Ramos (cell line): ENCODE results near the gene FIBP.

Experiments
- in situ Hi-C: fragments of 300-500 bp; cut with MboI; formaldehyde crosslinking; loops from one replicate; pipeline ENCODE4 v1.14.3; 2022; ENCODE audit warnings: low sequenced_read_pairs; ENCODE audit not compliant: unreplicated experiment

The FIBP gene

GRCh38 chr11:65915821-65916251 lies 27.6 kb upstream of the FIBP start:
- in situ Hi-C loops = no loop called here

GRCh38 chr11:65915101-65915820 lies 27.0 kb upstream of the FIBP start:
- in situ Hi-C loops = no loop called here

- in situ Hi-C loops = no loop called here
These were observed 24.6 kb upstream of the FIBP start for GRCh38 chr11:65912845-65913244.

- in situ Hi-C loops = no loop called here
These were observed 23.7 kb upstream of the FIBP start for GRCh38 chr11:65911682-65912568.

GRCh38 chr11:65907878-65908277 lies 19.6 kb upstream of the FIBP start:
- in situ Hi-C loops = no loop called here

GRCh38 chr11:65906602-65907001 lies 18.3 kb upstream of the FIBP start:
- in situ Hi-C loops = no loop called here

- in situ Hi-C loops = no loop called here
These were observed 15.4 kb upstream of the FIBP start for GRCh38 chr11:65903715-65904114.

GRCh38 chr11:65903068-65903481 lies 14.8 kb upstream of the FIBP start:
- in situ Hi-C loops = no loop called here

- in situ Hi-C loops = no loop called here
These were observed 12.6 kb upstream of the FIBP start for GRCh38 chr11:65900899-65901180.

- in situ Hi-C loops = no loop called here
These were observed 12.0 kb upstream of the FIBP start, which contains the start of gene FOSL1 for GRCh38 chr11:65900125-65900898. Gene FOSL1, minus strand, starts transcription at chr11:65900388. Its CDS starts 49 bp downstream, at chr11:65900339.

- in situ Hi-C loops = no loop called here
These were observed 11.3 kb upstream of the FIBP start for GRCh38 chr11:65899356-65900124.

- in situ Hi-C loops = no loop called here
These were observed 10.5 kb upstream of the FIBP start for GRCh38 chr11:65898656-65899355.

- in situ Hi-C loops = no loop called here
These were observed 8.8 kb upstream of the FIBP start for GRCh38 chr11:65897020-65897471.

GRCh38 chr11:65896034-65896999 lies 8.0 kb upstream of the FIBP start:
- in situ Hi-C loops = no loop called here

- in situ Hi-C loops = no loop called here
These were observed 7.3 kb upstream of the FIBP start for GRCh38 chr11:65895482-65895981.

- in situ Hi-C loops = no loop called here
These were observed 5.8 kb upstream of the FIBP start for GRCh38 chr11:65894034-65894591.

GRCh38 chr11:65892661-65893317 lies 4.5 kb upstream of the FIBP start:
- in situ Hi-C loops = no loop called here
